Loucy (cell line): ENCODE data around the gene NUP107.

Experiments used
- H2AFZ ChIP-seq: fragments of 200-600 bp; sonication (generic); 2 replicates; pipeline ENCODE4 v1.6.0; 2016; ENCODE audit warnings: antibody characterized with exemption, mild to moderate bottlenecking, low read length, moderate library complexity
- H3F3A ChIP-seq: fragments of 200-600 bp; 2 replicates; pipeline ENCODE4 v1.6.0; 2016; ENCODE audit warnings: antibody characterized with exemption, low read depth, mild to moderate bottlenecking
- H3K27me3 ChIP-seq: fragments of 200-600 bp; sonication (generic); 2 replicates; pipeline ENCODE4 v1.6.1; 2014; ENCODE audit warnings: low read length, mild to moderate bottlenecking; ENCODE audit not compliant: insufficient read depth, poor library complexity, severe bottlenecking
- H3K36me3 ChIP-seq: fragments of 200-600 bp; sonication (generic); 2 replicates; pipeline ENCODE4 v1.6.1; 2016; ENCODE audit warnings: low read length; ENCODE audit not compliant: insufficient read depth
- H3K4me1 ChIP-seq: fragments of 200-600 bp; sonication (generic); 2 replicates; pipeline ENCODE4 v1.5.1; 2014; ENCODE audit warnings: low read length, mild to moderate bottlenecking; ENCODE audit not compliant: insufficient read depth, poor library complexity, severe bottlenecking
- H3K4me2 ChIP-seq: fragments of 200-600 bp; sonication (generic); 2 replicates; pipeline ENCODE4 v1.6.0; 2014; ENCODE audit warnings: antibody characterized with exemption, low read length, low read depth, mild to moderate bottlenecking; ENCODE audit not compliant: poor library complexity, severe bottlenecking
- H3K4me3 ChIP-seq: fragments of 200-600 bp; sonication (generic); 2 replicates; pipeline ENCODE4 v1.5.1; 2014; ENCODE audit warnings: low read length, mild to moderate bottlenecking, mixed read lengths; ENCODE audit not compliant: poor library complexity, severe bottlenecking
- H3K79me2 ChIP-seq: fragments of 200-600 bp; sonication (generic); 2 replicates; pipeline ENCODE4 v1.6.1; 2014; ENCODE audit warnings: low read length; ENCODE audit not compliant: insufficient read depth
- H3K9ac ChIP-seq: fragments of 200-600 bp; sonication (generic); 2 replicates; pipeline ENCODE4 v1.6.0; 2014; ENCODE audit warnings: mild to moderate bottlenecking, low read depth, low read length, moderate library complexity; ENCODE audit not compliant: poor library complexity, severe bottlenecking
- H3K9me2 ChIP-seq: fragments of 200-600 bp; sonication (generic); replicated peaks from 2 replicates; pipeline ENCODE4 v1.6.1; 2016; ENCODE audit warnings: low read depth, low read length, mixed read lengths
- H3K9me3 ChIP-seq: fragments of 200-600 bp; sonication (generic); 2 replicates; pipeline ENCODE4 v1.6.1; 2014; ENCODE audit warnings: mild to moderate bottlenecking, antibody characterized with exemption, low read length, low read depth; ENCODE audit not compliant: insufficient read depth
- H4K20me1 ChIP-seq: fragments of 200-600 bp; sonication (generic); 2 replicates; pipeline ENCODE4 v1.6.0; 2014; ENCODE audit warnings: antibody characterized with exemption, low read length, mild to moderate bottlenecking; ENCODE audit not compliant: insufficient read depth, poor library complexity, severe bottlenecking
- CTCF ChIP-seq: fragments of 200-600 bp; sonication (generic); conservative IDR thresholded peaks from 2 replicates; pipeline ENCODE4 v1.5.1; 2014; ENCODE audit warnings: mild to moderate bottlenecking, antibody characterized with exemption, low read length
- EZH2phosphoT487 ChIP-seq: fragments of 200-600 bp; IDR thresholded peaks from 2 replicates; pipeline ENCODE4 v1.6.1; 2018; ENCODE audit warnings: antibody characterized with exemption, mild to moderate bottlenecking, moderate library complexity, borderline replicate concordance

Gene NUP107

DNA sequence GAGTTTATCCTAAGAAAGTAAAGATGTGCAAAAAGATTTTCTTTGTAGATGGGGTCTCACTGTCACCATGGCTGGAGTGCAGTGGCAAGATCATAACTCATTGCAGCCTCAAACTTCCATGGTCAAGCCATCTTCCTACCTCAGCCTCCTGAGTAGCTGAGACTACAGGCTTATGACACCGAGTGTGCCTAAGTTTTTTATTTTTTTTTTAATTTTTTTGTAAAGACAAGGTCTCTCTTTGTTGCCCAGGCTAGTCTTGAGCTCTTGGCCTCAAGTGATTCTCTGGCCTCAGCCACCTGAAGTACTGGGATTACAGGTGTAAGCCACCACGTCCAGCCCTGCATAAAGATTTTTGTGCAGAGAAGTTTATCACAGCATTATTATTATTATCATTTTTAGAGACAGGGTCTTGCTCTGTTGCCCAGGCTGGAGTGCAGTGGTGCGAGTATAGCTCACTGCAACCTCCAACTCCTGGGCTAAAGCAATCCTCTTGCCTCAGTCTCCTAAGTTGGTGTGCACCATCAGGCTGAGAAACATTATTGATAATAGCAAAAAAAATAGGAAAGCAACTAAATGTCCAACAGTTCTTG is 101.9 kb downstream of the NUP107 start:
- Histone ChIP-seq H2AFZ (no peak overlapping the region), H3K9me2 (no peaks in the 10 kb centered on the region), H3K4me1 (peaks cover 14% of the 10 kb centered on the region), H3K9me3 (no peaks in the 10 kb centered on the region), H3K79me2 (no peaks in the 10 kb centered on the region), H3K9ac (no peak overlapping the region), H3K4me2 (no peak overlapping the region), H3K27me3 (no peaks in the 10 kb centered on the region), H3K36me3 (no peaks in the 10 kb centered on the region), H4K20me1 (no peaks in the 10 kb centered on the region), H3K4me3 (no peak overlapping the region), H3F3A (no peaks in the 10 kb centered on the region)
- TF ChIP-seq EZH2phosphoT487 (no peak), CTCF (no peak)

DNA sequence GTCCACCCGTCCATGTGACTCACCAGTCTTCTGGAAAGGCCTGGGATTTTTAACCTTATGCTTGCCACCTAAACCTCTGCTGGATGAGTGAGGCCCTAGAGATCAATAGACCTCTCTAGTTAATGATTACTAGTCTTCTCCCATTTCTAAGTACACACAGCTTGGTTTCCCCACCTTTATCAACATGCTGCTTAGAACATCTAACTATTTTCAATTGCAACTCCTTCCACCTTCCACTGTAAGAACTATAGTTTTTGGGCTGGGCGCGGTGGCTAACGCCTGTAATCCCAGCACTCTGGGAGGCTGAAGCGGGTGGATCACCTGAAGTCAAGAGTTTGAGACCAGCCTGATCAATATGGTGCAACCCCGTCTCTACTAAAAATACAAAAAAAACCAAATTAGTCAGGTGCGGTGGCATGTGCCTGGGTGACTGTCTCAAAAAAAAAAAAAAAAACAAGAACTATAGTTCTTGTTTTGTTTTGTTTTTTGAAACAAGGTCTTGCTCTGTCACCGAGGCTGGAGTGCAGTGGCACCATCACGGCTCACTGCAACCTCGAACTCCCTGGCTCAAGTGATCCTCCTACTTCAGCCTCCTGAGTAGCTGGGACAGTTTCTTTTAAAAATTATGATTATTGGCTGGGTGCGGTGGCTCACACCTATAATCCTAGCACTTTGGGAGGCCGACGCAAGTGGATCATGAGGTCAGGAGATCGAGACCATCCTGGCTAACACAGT is 102.5 kb downstream of the NUP107 start:
- Histone ChIP-seq H3K4me2 (no peak overlapping the region), H3K9me3 (no peaks in the 10 kb centered on the region), H3K9me2 (no peaks in the 10 kb centered on the region), H3K79me2 (no peaks in the 10 kb centered on the region), H4K20me1 (no peaks in the 10 kb centered on the region), H3F3A (no peaks in the 10 kb centered on the region), H3K4me3 (no peak overlapping the region), H3K36me3 (no peaks in the 10 kb centered on the region), H3K27me3 (no peaks in the 10 kb centered on the region), H2AFZ (no peak overlapping the region), H3K9ac (no peak overlapping the region), H3K4me1 (peaks cover 16% of the 10 kb centered on the region)
- TF ChIP-seq CTCF (no peak), EZH2phosphoT487 (no peak)

DNA sequence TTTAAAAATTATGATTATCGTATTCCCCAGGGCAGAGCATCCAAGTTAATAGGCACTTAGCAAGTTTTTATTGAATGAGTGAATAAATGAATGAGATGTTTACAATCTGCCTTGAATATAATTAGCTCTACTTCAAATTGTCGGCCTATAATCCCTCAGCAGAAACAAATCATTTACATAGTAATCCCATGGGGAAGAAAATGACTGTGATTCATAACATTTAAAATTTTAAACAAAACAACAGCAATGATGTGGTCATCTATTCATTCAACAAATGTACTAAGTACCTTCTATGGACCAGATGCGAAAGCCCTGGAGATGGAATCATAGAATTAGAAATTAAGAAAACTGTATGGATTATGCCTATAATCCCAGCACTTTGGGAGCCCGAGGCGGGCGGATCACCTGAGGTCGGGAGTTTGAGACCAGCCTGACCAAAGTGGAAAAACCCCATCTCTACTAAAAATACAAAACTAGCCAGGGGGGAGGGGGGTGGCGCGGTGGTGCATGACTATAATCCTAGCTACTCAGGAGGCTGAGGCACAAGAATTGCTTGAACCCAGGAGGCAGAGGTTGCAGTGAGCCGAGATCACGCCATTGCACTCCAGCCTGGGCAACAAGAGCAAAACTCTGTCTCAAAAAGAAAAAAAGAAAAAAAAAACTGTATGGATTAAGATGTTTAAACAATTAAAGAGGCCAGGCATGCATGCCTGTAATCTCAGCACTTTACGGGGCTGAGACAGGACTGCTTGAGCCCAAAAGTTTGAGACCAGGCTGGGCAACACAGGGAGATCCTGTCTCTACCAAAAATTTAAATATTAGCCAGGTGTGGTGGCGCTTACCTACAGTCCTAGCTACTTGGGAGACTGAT is 103.5 kb downstream of the NUP107 start:
- no peak overlapping the region for H2AFZ ChIP-seq
- H3K9me2 ChIP-seq: no peaks in the 10 kb centered on the region
- no peak overlapping the region for H3K9ac ChIP-seq
- no peaks in the 10 kb centered on the region for H3K36me3 ChIP-seq
- H3K9me3 ChIP-seq: no peaks in the 10 kb centered on the region
- H3K4me2 ChIP-seq: no peak overlapping the region
- H4K20me1 ChIP-seq: no peaks in the 10 kb centered on the region
- H3K4me1 ChIP-seq: peaks cover 16% of the 10 kb centered on the region
- H3K4me3 ChIP-seq: no peak overlapping the region
- no peaks in the 10 kb centered on the region for H3K79me2 ChIP-seq
- H3F3A ChIP-seq: no peaks in the 10 kb centered on the region
- H3K27me3 ChIP-seq: no peaks in the 10 kb centered on the region
- TF ChIP-seq CTCF: no peak
- no peak for TF ChIP-seq EZH2phosphoT487
